HG03442 (cell line): ENCODE data around the gene DRAM2.
A peak's percentile ranks its signal among the peaks of the same experiment; 100 is the strongest.

ENCODE experiments used
- ATAC-seq: cut with Tn5 transposase; IDR thresholded peaks from one replicate; pipeline ENCODE4 v1.9.1; 2021; ENCODE audit warnings: mild to moderate bottlenecking, moderate library complexity; ENCODE audit not compliant: unreplicated experiment

The DRAM2 gene

GRCh38 chr1:111139956-111140679, at the start of gene DRAM2, which contains the start of gene CEPT1:
TSS of gene DRAM2 (minus strand) at chr1:111140093. CDS start at chr1:111131554, 8,539 bp downstream.
TSS of gene CEPT1 (plus strand) at chr1:111140223. CDS start at chr1:111147715, 7,492 bp downstream.
- ATAC-seq: peak; percentile 69

GRCh38 chr1:111184663-111185062, 44.8 kb upstream of the DRAM2 start:
- no peak for ATAC-seq

DNA sequence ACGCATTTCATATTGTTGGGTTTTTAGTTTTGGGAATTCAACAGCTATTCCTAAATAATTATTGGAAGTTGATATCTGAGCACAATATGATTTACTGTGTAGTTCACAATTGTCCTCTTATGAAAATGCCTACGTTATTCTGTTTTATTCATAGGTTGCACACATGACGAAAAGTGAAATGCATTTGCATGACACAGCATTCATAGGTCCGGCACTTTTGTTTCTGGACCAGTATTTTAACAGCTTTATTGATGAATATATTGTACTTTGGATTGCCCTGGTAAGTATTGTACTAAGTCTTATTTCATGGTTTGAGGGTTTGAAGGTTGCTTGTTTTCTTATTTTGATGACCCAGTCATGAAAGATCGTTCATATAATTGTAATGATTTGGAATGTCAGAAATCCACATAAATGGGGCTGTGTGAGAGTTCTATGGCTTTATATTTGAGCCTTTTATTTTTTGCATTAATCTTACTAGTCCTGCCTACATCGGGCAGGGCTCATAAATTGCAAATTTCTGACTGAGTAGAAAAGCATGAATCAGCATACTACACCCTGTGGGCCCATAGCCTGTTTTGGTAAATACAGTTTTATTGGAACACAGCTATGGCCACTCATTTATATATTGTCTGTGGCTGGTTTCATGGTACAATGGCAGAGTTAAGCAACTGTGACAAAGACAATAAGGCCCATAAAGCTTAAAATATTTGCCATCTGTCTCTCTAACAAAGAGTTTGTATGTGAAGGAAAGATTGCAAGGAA, 43.6 kb upstream of the DRAM2 start:
- no peak for ATAC-seq

DNA sequence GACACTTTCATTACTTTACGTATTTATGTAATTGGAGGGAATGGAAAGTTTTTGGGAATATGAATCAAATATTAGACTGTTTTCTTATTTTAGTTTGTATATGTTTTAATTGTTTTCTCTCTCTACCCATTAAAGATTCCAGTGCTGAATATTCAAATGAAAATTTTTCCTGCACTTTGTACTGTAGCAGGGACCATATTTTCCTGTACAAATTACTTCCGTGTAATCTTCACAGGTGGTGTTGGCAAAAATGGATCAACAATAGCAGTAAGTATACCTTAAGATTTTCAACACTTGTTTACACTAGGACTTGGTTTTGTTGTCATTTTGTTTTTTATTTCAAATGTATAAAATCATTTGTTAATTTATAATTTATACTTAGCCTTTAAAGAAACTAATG, 42.2 kb upstream of the DRAM2 start:
- no peak for ATAC-seq

GRCh38 chr1:111179968-111180533, 40.2 kb upstream of the DRAM2 start:
- no peak for ATAC-seq

- peak; percentile 49 for ATAC-seq
Observed at GRCh38 chr1:111176678-111177077, 36.8 kb upstream of the DRAM2 start.

DNA sequence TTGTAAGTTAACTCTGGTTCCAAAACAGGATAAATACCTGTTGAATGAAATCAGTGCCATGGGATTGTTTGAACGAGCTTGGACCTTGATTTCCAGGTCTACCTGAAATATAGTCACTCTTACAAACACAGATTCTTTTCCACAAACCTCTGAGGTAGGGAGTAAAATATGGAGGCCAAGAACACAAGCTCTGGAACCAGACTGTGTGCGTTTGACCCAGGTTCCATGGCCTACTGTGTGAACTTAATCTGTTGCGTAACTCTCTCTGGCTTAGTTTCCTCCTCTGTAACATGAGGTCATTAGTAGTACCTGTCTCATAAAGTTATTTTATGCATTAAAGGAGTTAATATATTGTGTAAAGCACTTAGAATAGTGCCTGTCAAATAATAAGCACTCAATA, 35.5 kb upstream of the DRAM2 start:
- no peak for ATAC-seq

DNA sequence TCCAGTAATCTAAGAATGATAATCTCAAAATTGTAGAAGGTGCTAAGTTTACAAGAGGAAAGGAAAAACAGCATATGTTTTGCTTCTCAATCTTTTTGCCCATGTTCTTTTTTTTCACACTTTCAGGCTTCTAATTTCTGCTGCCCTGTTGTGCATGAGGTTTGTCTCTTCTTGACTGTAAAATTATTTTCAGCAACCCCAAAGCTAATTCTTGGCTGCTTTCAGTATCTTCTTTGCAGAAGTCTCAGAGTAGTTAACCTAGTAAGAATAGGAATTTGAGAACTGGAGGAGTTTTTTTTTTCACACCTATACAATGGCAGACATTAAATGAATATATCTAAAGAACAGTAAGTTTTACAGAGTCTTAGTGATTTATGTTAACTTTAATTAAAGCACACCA, 34.2 kb upstream of the DRAM2 start:
- ATAC-seq: no peak

GRCh38 chr1:111172463-111172862, 32.6 kb upstream of the DRAM2 start:
- ATAC-seq: no peak

DNA sequence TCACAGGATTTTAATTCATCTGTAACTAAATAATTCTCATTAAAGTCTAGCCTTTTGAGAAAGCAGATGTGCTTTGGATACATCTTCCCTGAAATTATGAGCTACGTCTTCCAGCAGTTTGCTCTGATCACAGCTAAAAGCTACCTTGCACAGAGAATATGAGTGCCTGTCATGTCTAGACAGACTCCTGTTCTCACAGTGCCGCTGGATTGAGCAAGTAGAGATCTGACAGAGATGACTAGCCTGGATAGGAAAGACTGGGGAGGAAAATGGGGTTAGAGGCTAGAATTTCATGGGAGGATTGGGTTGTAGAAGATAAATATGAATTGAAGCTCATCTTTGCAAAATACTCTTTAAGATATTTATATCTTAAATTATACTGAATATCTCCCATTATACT, 24.3 kb upstream of the DRAM2 start:
- no peak for ATAC-seq

GRCh38 chr1:111163363-111163762, 23.5 kb upstream of the DRAM2 start:
- ATAC-seq: no peak

- ATAC-seq: no peak
Observed at GRCh38 chr1:111162488-111162880, 22.6 kb upstream of the DRAM2 start.

DNA sequence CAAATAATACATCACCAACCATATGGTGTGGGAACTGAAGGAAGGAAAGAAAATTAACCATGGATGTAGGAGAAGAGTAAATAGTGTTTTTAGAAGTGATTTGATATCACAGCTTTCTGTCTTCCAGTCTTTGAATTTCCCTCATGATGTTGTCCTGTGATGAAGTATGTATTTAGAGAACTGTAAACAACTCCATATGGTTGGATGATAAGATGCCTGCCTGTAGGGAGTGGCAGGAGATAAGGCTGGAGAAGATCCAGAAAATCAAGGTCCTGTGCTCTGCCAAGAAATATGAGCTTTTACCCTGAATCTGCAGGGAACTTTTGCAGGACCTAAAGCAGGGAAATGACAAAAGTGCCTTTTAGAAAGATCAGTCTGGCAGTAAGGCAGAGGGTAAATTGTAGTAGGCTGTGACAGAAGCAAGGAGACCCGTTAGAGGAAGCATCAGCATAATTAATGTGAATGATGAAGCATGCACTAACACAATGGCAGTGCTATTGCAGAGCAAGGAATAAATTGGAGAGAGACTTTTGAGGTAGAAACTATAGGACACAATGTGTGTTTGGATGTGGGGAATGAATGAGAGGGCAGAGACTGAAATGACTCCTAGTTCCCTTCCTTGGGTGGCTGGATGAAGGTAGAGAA, 22.1 kb upstream of the DRAM2 start:
- ATAC-seq: no peak

DNA sequence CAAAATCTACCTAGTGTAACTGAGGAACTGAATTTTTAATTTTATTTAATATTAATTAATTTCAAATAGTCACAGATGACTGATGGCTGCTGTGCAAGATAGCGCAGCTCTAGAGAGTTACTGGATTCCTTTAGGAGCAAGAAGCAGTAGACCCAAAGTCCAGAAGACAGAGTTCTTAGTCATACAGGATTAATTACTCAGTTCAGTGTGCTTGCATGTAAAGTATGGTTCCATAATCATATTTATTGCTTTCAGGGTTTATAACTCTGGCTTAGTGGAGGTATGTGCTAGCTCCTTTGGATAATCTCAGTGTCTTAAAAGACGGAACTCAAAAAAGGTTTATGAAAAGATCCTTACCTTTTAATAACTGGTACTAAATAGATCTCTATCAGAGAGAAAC, 17.5 kb upstream of the DRAM2 start:
- no peak for ATAC-seq

DNA sequence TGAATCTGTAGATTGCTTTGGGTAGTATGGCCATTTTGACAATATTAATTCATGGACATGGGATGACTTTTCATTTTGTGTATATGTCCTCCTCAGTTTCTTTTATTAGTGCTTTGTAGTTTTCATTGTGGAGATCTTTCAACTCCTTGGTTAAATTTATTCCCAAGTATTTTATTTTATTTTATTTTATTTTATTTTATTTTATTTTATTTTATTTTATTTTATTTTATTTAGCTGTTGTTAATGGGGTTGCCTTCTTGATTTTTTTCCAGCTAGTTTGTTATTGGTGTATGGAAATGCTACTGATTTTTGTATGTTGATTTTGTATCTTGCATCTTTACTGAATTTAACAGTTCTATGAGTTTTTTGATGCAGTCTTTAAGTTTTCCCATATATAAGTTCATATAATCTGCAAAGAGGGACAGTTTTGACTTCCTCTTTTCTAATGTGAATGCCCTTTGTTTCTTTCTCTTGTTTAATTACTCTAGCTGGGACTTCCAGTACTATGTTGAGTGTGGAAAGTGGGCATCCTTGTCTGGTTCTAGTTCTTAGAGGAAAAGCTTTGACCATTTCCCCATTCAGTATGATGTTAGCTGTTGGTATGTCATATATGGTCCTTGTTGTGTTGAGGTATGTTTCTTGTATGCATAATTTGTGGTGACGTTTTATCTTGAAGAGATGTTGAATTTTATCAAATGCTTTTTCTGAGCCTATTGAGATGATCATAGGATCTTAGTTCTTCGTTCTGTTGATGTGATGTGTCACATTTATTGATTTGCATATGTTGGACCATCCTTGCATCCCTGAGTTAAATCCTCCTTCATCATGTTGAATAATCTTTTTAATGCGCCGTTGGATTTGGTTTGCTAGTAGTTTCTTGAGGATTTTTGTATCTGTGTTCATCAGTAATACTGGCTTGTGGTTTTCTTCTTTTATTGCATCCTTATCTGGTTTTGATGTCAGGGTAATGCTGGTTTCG, 14.4 kb upstream of the DRAM2 start:
- no peak for ATAC-seq

- ATAC-seq: no peak
Observed at GRCh38 chr1:111151838-111152237, 11.9 kb upstream of the DRAM2 start.

DNA sequence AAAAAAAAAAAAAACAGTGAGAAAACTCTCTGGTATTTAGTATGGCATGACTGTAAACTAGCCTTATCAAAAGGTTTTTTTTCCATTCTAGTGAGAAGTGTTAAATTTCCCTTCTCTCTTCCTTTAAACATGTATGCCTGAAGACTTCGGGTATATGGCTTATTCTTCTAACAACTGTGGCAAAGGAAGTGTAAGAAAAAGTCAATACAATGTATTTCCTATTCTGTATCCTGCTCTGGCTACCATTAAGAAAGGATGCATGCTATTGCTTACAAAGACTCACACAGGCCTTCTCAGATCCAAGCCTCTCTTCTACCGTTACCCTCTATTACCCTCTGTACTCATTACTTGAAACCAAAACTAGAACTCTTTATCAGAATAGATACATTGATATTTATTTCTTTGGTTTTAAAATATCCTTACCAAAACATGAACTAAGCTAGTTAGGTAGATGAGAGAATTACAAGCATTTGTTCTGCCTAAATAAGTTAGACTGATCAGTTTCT, 8.5 kb upstream of the DRAM2 start:
- ATAC-seq: peak; percentile 65

GRCh38 chr1:111147948-111148347, 8.1 kb upstream of the DRAM2 start:
- ATAC-seq: no peak

DNA sequence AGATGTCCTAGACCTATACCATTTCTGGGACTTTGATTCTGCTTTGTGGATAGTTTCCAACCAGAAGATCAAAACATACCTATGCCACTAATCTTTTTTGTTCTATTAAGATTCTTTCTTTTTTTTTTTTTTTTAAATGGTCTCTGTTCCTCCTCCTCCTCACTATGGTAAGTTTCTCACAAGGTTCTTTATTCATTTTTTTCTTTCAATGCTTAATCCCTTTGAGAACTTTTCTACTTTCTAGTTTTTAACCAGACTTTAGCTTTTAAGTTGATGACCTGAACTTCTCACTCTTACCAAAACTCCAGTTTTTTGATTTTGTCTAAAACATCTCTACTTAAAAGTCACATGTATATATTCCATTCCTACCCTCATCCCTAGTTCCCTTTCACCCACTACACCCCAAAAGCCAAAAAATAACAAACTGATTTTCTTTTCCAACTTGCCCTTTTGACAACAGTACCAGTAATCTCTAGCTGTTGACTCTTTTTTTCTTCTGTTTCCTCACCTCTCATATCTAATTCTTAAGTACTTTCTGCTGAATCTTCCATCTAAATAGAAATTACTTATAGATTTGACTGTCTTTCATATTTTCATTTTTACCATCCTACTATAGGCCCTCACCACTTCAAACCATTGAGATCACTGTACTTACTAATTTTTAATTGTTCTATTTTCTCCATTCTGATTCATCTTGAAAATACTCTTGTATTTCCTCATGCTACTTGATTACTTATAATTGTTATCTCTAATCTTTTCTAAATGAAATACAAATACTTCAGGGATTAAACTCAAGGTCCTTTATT, 6.3 kb upstream of the DRAM2 start:
- ATAC-seq: no peak
